PC-3 (cell line): Measurements from ENCODE around the gene TAF10. TPM values are rescaled to one million over a fixed set of nuclear protein-coding genes. Genes with fewer than 3 reads are reported as not detected.

ENCODE experiments used
- ATAC-seq: fragments of 200-7000 bp; cut with Tn5 transposase; 2 replicates; pipeline ENCODE4 v1.9.1; 2020; ENCODE audit warnings: mild to moderate bottlenecking, moderate library complexity
- BruUV-seq: library from RNA; stranded (reverse); fragments of 400-500 nt; replicated peaks from 2 replicates; lab custom pipeline; 2021; lab: Mats Ljungman, UMichigan
- CTCF ChIA-PET: fragments of 300-600 bp; sonication (Branson Sonifier 250); formaldehyde crosslinking; loops from one replicate; lab custom pipeline; 2022; ENCODE audit warnings: antibody characterized with exemption; lab: Charles Lee
- POLR2A ChIA-PET: fragments of 300-600 bp; sonication (Branson Sonifier 250); formaldehyde crosslinking; loops from one replicate; lab custom pipeline; 2022; ENCODE audit warnings: antibody characterized with exemption; ENCODE audit not compliant: unreplicated experiment; lab: Charles Lee
- DNase-seq: peaks from one replicate; pipeline ENCODE4 v3.0.0-alpha.2; 2015
- H2AFZ ChIP-seq: fragments of 300-600 bp; sonication (generic); 2 replicates; pipeline ENCODE4 v1.6.0; 2016; ENCODE audit warnings: antibody characterized with exemption, low read length
- H3F3A ChIP-seq: fragments of 300-600 bp; sonication (generic); one replicate; pipeline ENCODE4 v1.6.0; 2017; ENCODE audit warnings: antibody characterized with exemption, low read length, control low read depth, mild to moderate bottlenecking; ENCODE audit not compliant: unreplicated experiment
- H3K27ac ChIP-seq: fragments of 300-600 bp; sonication (generic); 2 replicates; pipeline ENCODE4 v1.5.1; 2016; ENCODE audit warnings: mild to moderate bottlenecking, low read length
- H3K27me3 ChIP-seq: fragments of 300-600 bp; sonication (generic); 2 replicates; pipeline ENCODE4 v1.6.1; 2016; ENCODE audit warnings: low read length, mixed read lengths
- H3K36me3 ChIP-seq: fragments of 300-600 bp; sonication (generic); 2 replicates; pipeline ENCODE4 v1.6.1; 2016; ENCODE audit warnings: low read depth, mixed run types, low read length, mixed read lengths
- H3K4me1 ChIP-seq: fragments of 300-600 bp; sonication (generic); 2 replicates; pipeline ENCODE4 v1.5.1; 2016; ENCODE audit warnings: low read length; ENCODE audit not compliant: insufficient read depth
- H3K4me2 ChIP-seq: fragments of 300-600 bp; sonication (generic); 2 replicates; pipeline ENCODE4 v1.6.0; 2016; ENCODE audit warnings: low read length
- H3K4me3 ChIP-seq: fragments of 300-600 bp; sonication (generic); 2 replicates; pipeline ENCODE4 v1.5.1; 2016; ENCODE audit warnings: mild to moderate bottlenecking, low read length, mixed read lengths
- H3K79me2 ChIP-seq: fragments of 300-600 bp; sonication (generic); 2 replicates; pipeline ENCODE4 v1.6.1; 2017; ENCODE audit warnings: low read length, mixed read lengths
- H3K9ac ChIP-seq: fragments of 300-600 bp; sonication (generic); 2 replicates; pipeline ENCODE4 v1.6.0; 2016; ENCODE audit warnings: mild to moderate bottlenecking, low read length
- H3K9me2 ChIP-seq: fragments of 300-600 bp; sonication (generic); replicated peaks from 2 replicates; pipeline ENCODE4 v1.6.1; 2016; ENCODE audit warnings: mixed run types, low read length, mixed read lengths
- H3K9me3 ChIP-seq: fragments of 300-600 bp; sonication (generic); 2 replicates; pipeline ENCODE4 v1.6.1; 2016; ENCODE audit warnings: low read length, mixed read lengths
- H4K20me1 ChIP-seq: fragments of 300-600 bp; sonication (generic); 2 replicates; pipeline ENCODE4 v1.6.1; 2016; ENCODE audit warnings: low read length, mixed read lengths
- EZH2 ChIP-seq: fragments of 300-600 bp; sonication (generic); IDR thresholded peaks from one replicate; pipeline ENCODE4 v1.6.1; 2017; ENCODE audit warnings: antibody characterized with exemption, mild to moderate bottlenecking, low read length; ENCODE audit not compliant: unreplicated experiment
- EZH2phosphoT487 ChIP-seq: fragments of 300-600 bp; sonication (generic); IDR thresholded peaks from 2 replicates; pipeline ENCODE4 v1.6.1; 2018; ENCODE audit warnings: mild to moderate bottlenecking, antibody characterized with exemption, low read length, borderline replicate concordance
- intact Hi-C: fragments of 100-400 bp; cut with micrococcal nuclease; formaldehyde crosslinking; loops from 2 replicates; pipeline ENCODE4 v1.9.0; 2023
- total RNA-seq: library from RNA; depleted of rRNA; stranded (reverse); fragments of >200 nt; gene quantifications from 2 replicates; pipeline ENCODE4 v1.2.3, GENCODE V29; 2014
- TF ChIP-seq, protein P1 (sequence below): fragments of 300-600 bp; sonication (generic); conservative IDR thresholded peaks from 2 replicates; pipeline ENCODE4 v1.5.1; 2017; ENCODE audit warnings: antibody characterized with exemption, low read depth, mild to moderate bottlenecking, low read length

Gene TAF10
- total RNA-seq, 1 experiment from 2014 or later, result 102 TPM

DNA sequence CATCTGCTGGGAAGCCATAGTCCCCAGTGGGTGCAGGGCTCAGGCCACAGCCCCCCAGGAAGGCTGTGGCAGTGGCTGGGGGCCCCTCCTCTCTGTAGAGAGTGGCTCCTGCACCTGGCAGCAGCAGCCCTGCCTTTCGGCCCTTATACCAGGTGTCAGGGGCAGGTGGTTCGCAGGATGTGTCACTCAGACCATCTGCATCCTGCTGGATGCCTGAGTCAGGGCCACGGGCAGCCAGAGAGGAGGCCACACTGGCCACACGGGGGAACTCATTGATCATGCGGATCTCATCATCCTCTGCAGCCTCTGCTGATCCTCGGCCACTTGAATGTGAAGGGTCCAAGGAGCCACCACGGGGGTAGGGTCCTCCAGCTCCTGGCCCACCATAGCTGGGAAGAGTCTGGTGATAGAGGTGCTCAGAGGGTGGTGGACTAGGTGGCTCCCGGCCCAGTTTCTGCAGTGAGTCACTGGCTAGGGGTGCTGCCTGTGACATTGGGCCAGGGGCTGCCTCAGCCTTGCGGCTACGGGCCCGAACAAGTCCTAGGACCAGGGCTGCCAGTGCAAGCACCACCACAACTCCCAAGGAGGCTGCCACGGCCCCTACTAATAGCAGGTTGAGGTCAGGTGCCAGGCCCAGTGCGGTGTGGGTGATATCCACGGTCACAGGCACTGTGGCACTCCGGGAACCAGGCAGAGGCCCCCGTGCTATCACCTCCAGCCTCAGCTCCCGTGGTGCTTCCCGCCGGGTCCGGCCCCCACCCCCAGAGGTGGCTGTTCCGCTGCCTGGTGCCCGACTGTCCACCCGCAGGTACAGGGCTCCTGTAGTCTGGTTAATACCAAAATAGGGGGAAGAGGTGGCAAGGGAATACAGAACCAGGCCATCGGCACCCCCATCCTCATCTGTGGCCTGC is 10.5 kb upstream of the TAF10 start:
- POLR2A ChIA-PET, result no interaction called here

DNA sequence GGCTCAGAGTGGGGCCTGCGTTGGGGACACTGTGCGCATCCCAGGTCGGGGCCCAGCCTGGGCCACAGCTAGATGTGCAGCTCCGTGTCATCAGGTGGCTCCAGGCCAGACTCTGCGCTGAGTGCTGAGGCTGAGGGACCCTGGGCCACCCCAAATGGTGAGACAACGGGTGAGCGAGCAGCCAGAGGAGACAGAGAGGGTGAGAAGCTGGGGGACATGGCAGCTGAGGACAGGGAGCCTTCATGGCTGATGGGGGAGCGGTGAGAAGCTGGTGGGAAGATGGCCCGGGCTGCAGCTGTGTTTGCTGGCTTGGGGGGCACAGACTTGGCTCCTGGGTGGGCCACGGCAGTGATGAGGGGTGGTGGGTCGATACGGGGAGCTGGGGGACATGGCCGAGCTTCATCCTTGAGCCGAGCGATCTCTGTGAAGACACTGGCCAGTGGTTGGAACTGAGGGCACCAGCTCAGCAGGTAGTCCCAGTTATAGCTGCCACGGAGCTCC is 9.7 kb upstream of the TAF10 start:
- no peak overlapping the region for H3K4me2 ChIP-seq
- H3F3A ChIP-seq, result no peaks in the 10 kb centered on the region
- intact Hi-C loops, result no loop called here
- no peaks in the 10 kb centered on the region for H4K20me1 ChIP-seq
- no peaks in the 10 kb centered on the region for H3K9me2 ChIP-seq
- H3K36me3 ChIP-seq, result no peaks in the 10 kb centered on the region
- H3K4me1 ChIP-seq, result peaks cover 14% of the 10 kb centered on the region
- no peaks in the 10 kb centered on the region for H3K9me3 ChIP-seq
- POLR2A ChIA-PET, result no interaction called here
- no peak for TF ChIP-seq EZH2
- TF ChIP-seq EZH2phosphoT487, result no peak
- TF ChIP-seq, protein P1, sequence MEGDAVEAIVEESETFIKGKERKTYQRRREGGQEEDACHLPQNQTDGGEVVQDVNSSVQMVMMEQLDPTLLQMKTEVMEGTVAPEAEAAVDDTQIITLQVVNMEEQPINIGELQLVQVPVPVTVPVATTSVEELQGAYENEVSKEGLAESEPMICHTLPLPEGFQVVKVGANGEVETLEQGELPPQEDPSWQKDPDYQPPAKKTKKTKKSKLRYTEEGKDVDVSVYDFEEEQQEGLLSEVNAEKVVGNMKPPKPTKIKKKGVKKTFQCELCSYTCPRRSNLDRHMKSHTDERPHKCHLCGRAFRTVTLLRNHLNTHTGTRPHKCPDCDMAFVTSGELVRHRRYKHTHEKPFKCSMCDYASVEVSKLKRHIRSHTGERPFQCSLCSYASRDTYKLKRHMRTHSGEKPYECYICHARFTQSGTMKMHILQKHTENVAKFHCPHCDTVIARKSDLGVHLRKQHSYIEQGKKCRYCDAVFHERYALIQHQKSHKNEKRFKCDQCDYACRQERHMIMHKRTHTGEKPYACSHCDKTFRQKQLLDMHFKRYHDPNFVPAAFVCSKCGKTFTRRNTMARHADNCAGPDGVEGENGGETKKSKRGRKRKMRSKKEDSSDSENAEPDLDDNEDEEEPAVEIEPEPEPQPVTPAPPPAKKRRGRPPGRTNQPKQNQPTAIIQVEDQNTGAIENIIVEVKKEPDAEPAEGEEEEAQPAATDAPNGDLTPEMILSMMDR, result no peak
- no peak overlapping the region for H3K27ac ChIP-seq
- no peaks in the 10 kb centered on the region for H3K27me3 ChIP-seq
- H3K79me2 ChIP-seq, result peaks cover 3% of the 10 kb centered on the region; the same call in 1 of the 2 replicates
- no peak for ATAC-seq
- H3K4me3 ChIP-seq, result no peak overlapping the region
- no peak overlapping the region for H3K9ac ChIP-seq
- H2AFZ ChIP-seq, result no peak overlapping the region
- CTCF ChIA-PET, result interaction anchor here (0.6 kb wide), 1 partner anchor 324 kb away, joined by 8 read pairs; no protein-coding TSS in a partner anchor
- no TSS peak for BruUV-seq
- no peak for DNase-seq

More for the DNA sequence above, 10.5 kb upstream of the TAF10 start:
- no TSS peak for BruUV-seq
- H3K9me3 ChIP-seq, result no peaks in the 10 kb centered on the region
- H4K20me1 ChIP-seq, result no peaks in the 10 kb centered on the region
- H3K9me2 ChIP-seq, result no peaks in the 10 kb centered on the region
- peaks cover 13% of the 10 kb centered on the region for H3K4me1 ChIP-seq
- DNase-seq (no peak), ATAC-seq (no peak)
- no peak overlapping the region for H3K4me2 ChIP-seq
- H3K27ac ChIP-seq, result no peak overlapping the region
- H2AFZ ChIP-seq, result no peak overlapping the region
- TF ChIP-seq, protein P1, result no peak
- no peak for TF ChIP-seq EZH2
- TF ChIP-seq EZH2phosphoT487, result no peak
- CTCF ChIA-PET, result interaction anchor here (0.6 kb wide), 1 partner anchor 324 kb away, joined by 8 read pairs; no protein-coding TSS in a partner anchor
- H3F3A ChIP-seq, result no peaks in the 10 kb centered on the region
- H3K36me3 ChIP-seq, result no peaks in the 10 kb centered on the region
- peaks cover 3% of the 10 kb centered on the region; the same call in 1 of the 2 replicates for H3K79me2 ChIP-seq
- H3K4me3 ChIP-seq, result no peak overlapping the region
- no peaks in the 10 kb centered on the region for H3K27me3 ChIP-seq
- no peak overlapping the region for H3K9ac ChIP-seq
- intact Hi-C loops, result no loop called here
